Neural crest cell (in vitro differentiated cells): ENCODE measurements around the gene KLF11. TPM values are rescaled to one million over a fixed set of nuclear protein-coding genes. Genes with fewer than 3 reads are reported as not detected.
"Not testable (repeated sequence)": the region's sequence is repeated elsewhere in the genome, so short reads cannot be mapped to it uniquely, and the experiment has no call there.

ENCODE experiments used
- DNase-seq: peaks from one replicate; pipeline ENCODE4 v3.0.0; 2021; ENCODE audit warnings: low read depth, mixed read lengths, low spot score
- H3K27ac Mint-ChIP-seq: one replicate; pipeline ENCODE4 v1.8.0; 2021; ENCODE audit warnings: mild to moderate bottlenecking, mixed read lengths; ENCODE audit not compliant: unreplicated experiment
- H3K27me3 Mint-ChIP-seq: 2 replicates; pipeline ENCODE4 v1.8.0; 2021; ENCODE audit warnings: low read depth, mild to moderate bottlenecking, mixed read lengths
- H3K36me3 Mint-ChIP-seq: 2 replicates; pipeline ENCODE4 v1.8.0; 2021; ENCODE audit warnings: low read depth, mild to moderate bottlenecking, mixed read lengths
- H3K4me1 Mint-ChIP-seq: 2 replicates; pipeline ENCODE4 v1.8.0; 2021; ENCODE audit warnings: mixed read lengths
- H3K4me3 Mint-ChIP-seq: one replicate; pipeline ENCODE4 v1.8.0; 2021; ENCODE audit warnings: mild to moderate bottlenecking, mixed read lengths
- H3K9me3 Mint-ChIP-seq: 2 replicates; pipeline ENCODE4 v1.8.0; 2021; ENCODE audit warnings: mixed read lengths
- CTCF ChIP-seq: fragments of 200-600 bp; sonication (generic); conservative IDR thresholded peaks from 2 replicates; pipeline ENCODE4 v1.5.0; 2021; ENCODE audit warnings: antibody characterized with exemption, mild to moderate bottlenecking
- total RNA-seq: library from RNA; stranded (reverse); gene quantifications from 2 replicates; pipeline ENCODE4 v1.2.1, GENCODE V29; 2021

Gene KLF11
- total RNA-seq, 1 donor from 2014 or later: 8.2 TPM

DNA sequence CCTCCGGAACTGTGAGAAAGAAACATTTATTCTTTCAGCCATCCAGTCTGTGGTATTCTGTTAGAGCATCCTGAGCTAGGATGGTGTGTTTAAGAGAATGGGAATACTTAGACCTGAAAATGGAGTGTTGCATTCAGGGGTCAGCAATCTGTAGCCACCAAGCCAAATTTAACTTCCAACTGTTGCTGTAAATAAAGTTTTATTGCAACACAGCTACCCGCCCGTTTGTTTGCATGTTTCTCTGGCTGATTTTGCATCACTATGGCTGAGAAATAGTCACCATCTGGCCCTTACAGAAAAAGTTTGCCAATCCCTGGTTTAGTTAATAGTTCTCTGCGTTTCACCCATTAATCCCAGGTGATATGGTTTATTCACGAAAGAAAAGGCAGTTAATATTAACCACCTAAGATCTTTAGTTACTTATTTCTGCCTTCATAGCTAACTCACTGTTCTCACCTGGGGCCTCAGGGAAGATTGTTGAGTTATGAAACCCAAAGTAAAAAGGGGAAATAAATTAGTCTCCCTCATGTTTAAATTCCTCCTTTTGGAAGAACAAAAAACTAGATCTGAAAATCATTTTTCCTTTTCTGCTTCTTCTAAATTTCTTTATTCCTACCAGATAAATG lies 46.3 kb downstream of the KLF11 start:
- H3K4me1 Mint-ChIP-seq: peaks cover 11% of the 10 kb centered on the region
- peaks cover 38% of the 10 kb centered on the region for H3K27me3 Mint-ChIP-seq
- no peak overlapping the region for H3K27ac Mint-ChIP-seq
- TF ChIP-seq CTCF: no peak
- H3K36me3 Mint-ChIP-seq: no peaks in the 10 kb centered on the region
- H3K9me3 Mint-ChIP-seq: no peaks in the 10 kb centered on the region
- no peak overlapping the region for H3K4me3 Mint-ChIP-seq
- DNase-seq: no peak

- Mint-ChIP-seq H3K9me3 (no peaks in the 10 kb centered on the region), H3K4me3 (no peak overlapping the region), H3K4me1 (peaks cover 25% of the 10 kb centered on the region), H3K27me3 (peaks cover 24% of the 10 kb centered on the region), H3K36me3 (no peaks in the 10 kb centered on the region), H3K27ac (no peak overlapping the region)
- DNase-seq: no peak
- TF ChIP-seq CTCF: no peak
These were observed 48.0 kb downstream of the KLF11 start for GRCh38 chr2:10091182-10091888.

DNA sequence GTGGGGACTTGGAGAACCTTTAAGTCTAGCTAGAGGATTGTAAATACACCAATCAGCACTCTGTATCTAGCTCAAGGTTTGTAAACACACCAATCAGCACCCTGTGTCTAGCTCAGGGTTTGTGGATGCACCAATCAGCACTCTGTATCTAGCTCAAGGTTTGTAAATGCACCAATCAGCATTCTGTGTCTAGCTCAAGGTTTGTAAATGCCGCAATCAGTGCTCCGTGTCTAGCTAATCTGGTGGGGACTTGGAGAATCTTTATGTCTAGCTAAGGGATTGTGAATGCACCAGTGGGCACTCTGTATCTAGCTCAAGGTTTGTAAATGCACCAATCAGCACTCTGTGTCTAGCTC lies 48.5 kb downstream of the KLF11 start:
- not testable (repeated sequence) for H3K27ac Mint-ChIP-seq, H3K9me3 Mint-ChIP-seq, H3K36me3 Mint-ChIP-seq, H3K4me3 Mint-ChIP-seq, DNase-seq
- peaks cover 25% of the 10 kb centered on the region for H3K4me1 Mint-ChIP-seq
- peaks cover 21% of the 10 kb centered on the region for H3K27me3 Mint-ChIP-seq

- Mint-ChIP-seq H3K9me3 (no peaks in the 10 kb centered on the region), H3K4me1 (peaks cover 33% of the 10 kb centered on the region), H3K4me3 (no peak overlapping the region), H3K27me3 (peaks cover 6% of the 10 kb centered on the region), H3K36me3 (no peaks in the 10 kb centered on the region), H3K27ac (no peak overlapping the region)
- DNase-seq: peak; percentile 25
- TF ChIP-seq CTCF: no peak
These were observed 51.0 kb downstream of the KLF11 start for GRCh38 chr2:10094271-10094814.

- Mint-ChIP-seq H3K9me3 (no peaks in the 10 kb centered on the region), H3K4me3 (no peak overlapping the region), H3K27ac (no peak overlapping the region), H3K36me3 (no peaks in the 10 kb centered on the region), H3K27me3 (peaks cover 3% of the 10 kb centered on the region), H3K4me1 (peaks cover 33% of the 10 kb centered on the region)
- DNase-seq: no peak
- TF ChIP-seq CTCF: no peak
These were observed 51.8 kb downstream of the KLF11 start for GRCh38 chr2:10095175-10095574.

- Mint-ChIP-seq H3K36me3 (no peaks in the 10 kb centered on the region), H3K9me3 (no peaks in the 10 kb centered on the region), H3K27ac (no peak overlapping the region), H3K27me3 (peaks cover 3% of the 10 kb centered on the region), H3K4me3 (no peak overlapping the region), H3K4me1 (peaks cover 39% of the 10 kb centered on the region)
- DNase-seq: no peak
- no peak for TF ChIP-seq CTCF
These were observed 53.3 kb downstream of the KLF11 start for GRCh38 chr2:10096641-10097040.
